H1 (cell line): Measurements from ENCODE around the gene TTC32. TPM values are rescaled to one million over a fixed set of nuclear protein-coding genes. Genes with fewer than 3 reads are reported as not detected.

Source experiments
- RAD21 ChIP-seq, 2 experiments: IDR thresholded peaks in 1 of 2; conservative IDR thresholded peaks in 1 of 2; 2 replicates each; pipeline ENCODE4 v1.6.1; 2011; ENCODE audit warnings: low read depth in 2 of 2, low read length in 2 of 2, improper control_type of control experiment in 1 of 2, inconsistent platforms in 1 of 2, mild to moderate bottlenecking in 1 of 2, moderate library complexity in 1 of 2
- SIX5 ChIP-seq: IDR thresholded peaks from 2 replicates; pipeline ENCODE4 v1.6.1; 2011; ENCODE audit warnings: mild to moderate bottlenecking, low read depth, low read length
- polyA plus RNA-seq, 7 experiments: library from polyadenylated mRNA; depleted of rRNA in 3 of 7; stranded (reverse) in 5 of 7; unstranded in 2 of 7; fragments of >200 nt in 5 of 7; fragments of 200-250 nt in 2 of 7; gene quantifications; 1 replicate in 5 of 7; 2 replicates in 1 of 7; 4 replicates in 1 of 7; pipeline versions ENCODE4 v1.2.1 to v1.2.3, GENCODE V29; 2011 to 2013; ENCODE audit warnings: missing spikeins in 2 of 7, mixed read lengths in 2 of 7
- total RNA-seq: library from RNA; stranded (reverse); fragmentation: NEBNext Ultra II Directional; extraction: Animal tissue kit (Norgen Biotek cat#: 25700); gene quantifications from 2 replicates; pipeline ENCODE4 v1.2.1, GENCODE V29; 2021

TTC32 gene
- total and polyA plus RNA-seq, 2 of the 8 experiments (the other 6 are each of a cell fraction or from before 2014, with no cell fraction given) = 6.8 to 8.7 TPM

DNA sequence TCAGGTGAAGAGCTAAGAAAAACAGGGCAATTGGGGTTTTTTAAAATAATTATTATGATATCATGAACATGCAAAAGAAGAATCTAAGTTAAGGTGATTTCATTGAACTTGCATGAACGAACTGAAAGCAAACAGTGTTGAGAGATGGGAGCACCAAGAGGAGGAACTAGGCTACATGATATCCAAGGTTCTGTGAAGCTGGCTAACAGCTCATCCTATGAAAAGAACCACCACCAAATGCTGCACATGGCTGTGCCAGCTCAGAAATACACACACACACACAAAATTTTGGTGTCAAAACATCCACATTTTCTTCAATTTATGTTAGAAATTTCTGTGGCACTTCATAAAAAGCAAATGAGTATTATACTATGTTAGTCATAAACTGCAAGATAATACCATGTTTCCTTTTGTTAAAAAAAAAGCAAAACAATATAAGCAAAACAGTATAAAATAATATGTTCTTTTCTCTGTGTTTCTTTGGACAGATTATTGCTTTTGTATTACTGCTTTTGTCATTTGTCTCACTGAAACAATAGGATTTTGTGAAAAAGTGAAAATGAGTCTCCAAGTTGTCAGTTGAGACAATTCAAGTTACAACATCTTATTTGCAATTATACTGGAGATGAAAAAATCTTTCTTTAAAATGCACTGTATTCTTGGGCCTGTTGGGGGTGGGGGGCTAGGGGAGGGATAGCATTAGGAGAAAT lies 12.6 kb upstream of the TTC32 start (continued):
- TF ChIP-seq RAD21 (IDR thresholded peaks at IDR 0.05 in 1 of 2, conservative IDR thresholded peaks at IDR 0.05 in 1 of 2; ENCODE audit: low read depth in 2 of 2, low read length in 2 of 2) = no peak
- no peak for TF ChIP-seq SIX5
